Measurements from ENCODE around the gene SOS2.

DNA sequence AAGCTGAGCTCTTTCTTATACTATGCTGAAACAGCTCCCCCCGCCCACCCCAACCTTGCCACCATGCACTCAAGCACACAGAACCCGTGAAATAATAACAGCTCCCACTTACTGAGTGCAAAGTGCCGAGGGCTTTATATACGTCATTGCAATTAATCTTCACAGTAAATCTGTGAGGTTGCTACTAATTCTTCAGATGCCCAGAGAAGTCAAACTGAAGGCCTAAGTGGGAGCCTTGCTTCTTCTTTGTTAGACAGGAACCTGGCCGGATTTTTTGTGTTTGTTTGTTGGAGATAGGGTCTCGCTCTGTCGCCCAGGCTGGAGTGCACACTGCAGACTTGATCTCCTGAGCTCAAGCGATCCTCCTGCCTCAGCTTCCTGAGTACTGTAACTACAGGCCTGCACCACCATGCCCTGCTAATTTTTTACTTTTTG, 149.1 kb downstream of the SOS2 start:
- TF ChIP-seq, protein P1, sequence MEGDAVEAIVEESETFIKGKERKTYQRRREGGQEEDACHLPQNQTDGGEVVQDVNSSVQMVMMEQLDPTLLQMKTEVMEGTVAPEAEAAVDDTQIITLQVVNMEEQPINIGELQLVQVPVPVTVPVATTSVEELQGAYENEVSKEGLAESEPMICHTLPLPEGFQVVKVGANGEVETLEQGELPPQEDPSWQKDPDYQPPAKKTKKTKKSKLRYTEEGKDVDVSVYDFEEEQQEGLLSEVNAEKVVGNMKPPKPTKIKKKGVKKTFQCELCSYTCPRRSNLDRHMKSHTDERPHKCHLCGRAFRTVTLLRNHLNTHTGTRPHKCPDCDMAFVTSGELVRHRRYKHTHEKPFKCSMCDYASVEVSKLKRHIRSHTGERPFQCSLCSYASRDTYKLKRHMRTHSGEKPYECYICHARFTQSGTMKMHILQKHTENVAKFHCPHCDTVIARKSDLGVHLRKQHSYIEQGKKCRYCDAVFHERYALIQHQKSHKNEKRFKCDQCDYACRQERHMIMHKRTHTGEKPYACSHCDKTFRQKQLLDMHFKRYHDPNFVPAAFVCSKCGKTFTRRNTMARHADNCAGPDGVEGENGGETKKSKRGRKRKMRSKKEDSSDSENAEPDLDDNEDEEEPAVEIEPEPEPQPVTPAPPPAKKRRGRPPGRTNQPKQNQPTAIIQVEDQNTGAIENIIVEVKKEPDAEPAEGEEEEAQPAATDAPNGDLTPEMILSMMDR (IDR thresholded peaks at IDR 0.05; ENCODE audit: low read depth, low read length, poor library complexity, severe bottlenecking), result no peak
- no peak for TF ChIP-seq EZH2phosphoT487 (IDR thresholded peaks at IDR 0.05; ENCODE audit: borderline replicate concordance, low read length)
